Measurements from ENCODE around the gene HES4.

HES4 gene

DNA sequence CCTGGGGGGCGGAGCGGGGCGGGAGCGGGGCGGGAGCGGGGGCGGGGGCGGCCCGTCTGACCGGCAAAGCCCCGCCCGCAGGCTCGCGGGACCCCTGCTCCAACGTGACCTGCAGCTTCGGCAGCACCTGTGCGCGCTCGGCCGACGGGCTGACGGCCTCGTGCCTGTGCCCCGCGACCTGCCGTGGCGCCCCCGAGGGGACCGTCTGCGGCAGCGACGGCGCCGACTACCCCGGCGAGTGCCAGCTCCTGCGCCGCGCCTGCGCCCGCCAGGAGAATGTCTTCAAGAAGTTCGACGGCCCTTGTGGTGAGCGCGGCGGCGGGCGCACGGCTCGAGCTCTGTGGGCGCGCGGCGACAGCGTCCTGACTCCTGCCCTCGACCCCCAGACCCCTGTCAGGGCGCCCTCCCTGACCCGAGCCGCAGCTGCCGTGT is 41.2 kb upstream of the HES4 start:
- peaks cover 39% of the 10 kb centered on the region for H3K79me1 ChIP-seq (ENCODE audit: low read depth, low read length)
- peak overlapping the region; percentile 70 for H2AK5ac ChIP-seq (ENCODE audit: low read depth, low read length)
- peaks cover 53 to 67% of the 10 kb centered on the region in 2 donors for H3K36me3 ChIP-seq (replicated peaks in 1 of 2; ENCODE audit: control insufficient read depth in 2 of 2, insufficient read depth in 2 of 2, low read length in 2 of 2)
- no peaks in the 10 kb centered on the region for H3K27me3 ChIP-seq (ENCODE audit: control insufficient read depth in 3 of 3, insufficient read depth in 3 of 3, low read depth in 1 of 3, low read length in 3 of 3)
- no peak overlapping the region for H2BK5ac ChIP-seq (ENCODE audit: low read length)
- H2BK120ac ChIP-seq (ENCODE audit: low read depth, low read length), result no peak overlapping the region
- no peak overlapping the region for H3K4ac ChIP-seq (ENCODE audit: low read length)
- H3K4me2 ChIP-seq (ENCODE audit: insufficient read depth, low read length, poor library complexity, severe bottlenecking), result peak overlapping the region; percentile 57
- H2BK12ac ChIP-seq (ENCODE audit: low read length), result no peak overlapping the region
- no peak overlapping the region for H3K27ac ChIP-seq (replicated peaks; ENCODE audit: low read length)
- no peak for DNase-seq (ENCODE audit: low spot score)
- peak overlapping the region; percentile 89 for H3K14ac ChIP-seq (ENCODE audit: low read length)
- peak overlapping the region in 1 of 2 donors; percentile 62 for H3K4me3 ChIP-seq (ENCODE audit: low read length in 2 of 2)
- no CpG with 5 or more reads among the region's 60 CpGs for WGBS, 2 donors (ENCODE audit: extremely low coverage in 2 of 2, insufficient read length in 2 of 2, insufficient replicate concordance in 1 of 2)
- peak overlapping the region; percentile 93 for H3K23ac ChIP-seq (ENCODE audit: low read depth, low read length, poor library complexity)
- no peaks in the 10 kb centered on the region for H3K9me3 ChIP-seq (replicated peaks in 1 of 2; ENCODE audit: control insufficient read depth in 2 of 2, insufficient read depth in 1 of 2, low read depth in 1 of 2, low read length in 2 of 2)
- H3K4me1 ChIP-seq (ENCODE audit: control insufficient read depth in 2 of 2, insufficient read depth in 1 of 2, low read depth in 1 of 2, low read length in 2 of 2), result peaks cover 2 to 25% of the 10 kb centered on the region in 2 donors
- H4K8ac ChIP-seq (ENCODE audit: low read depth, low read length), result peak overlapping the region; percentile 17
- H2BK15ac ChIP-seq (ENCODE audit: low read length), result no peak overlapping the region
- peak overlapping the region; percentile 77 for H3K9ac ChIP-seq (ENCODE audit: low read depth, low read length, poor library complexity)
- H2AFZ ChIP-seq (ENCODE audit: low read length), result no peak overlapping the region
- H4K91ac ChIP-seq (ENCODE audit: low read depth, low read length, poor library complexity), result no peak overlapping the region
- H3K18ac ChIP-seq (ENCODE audit: low read length), result peak overlapping the region; percentile 64

GRCh38 chr1:1040004-1040991 is 40.4 kb upstream of the HES4 start:
- H3K23ac ChIP-seq (ENCODE audit: low read depth, low read length, poor library complexity), result peak overlapping the region; percentile 96
- WGBS, 2 donors (ENCODE audit: extremely low coverage in 2 of 2, insufficient read length in 2 of 2, insufficient replicate concordance in 1 of 2), result no CpG with 5 or more reads among the region's 99 CpGs

GRCh38 chr1:1039145-1039910 is 39.4 kb upstream of the HES4 start:
- H3K4me3 ChIP-seq (ENCODE audit: low read length in 2 of 2), result no peak overlapping the region
- no peak overlapping the region for H3K14ac ChIP-seq (ENCODE audit: low read length)
- H3K9ac ChIP-seq (ENCODE audit: low read depth, low read length, poor library complexity), result peak overlapping the region; percentile 44
- DNase-seq (ENCODE audit: low spot score), result no peak
- H3K4ac ChIP-seq (ENCODE audit: low read length), result no peak overlapping the region
- H3K18ac ChIP-seq (ENCODE audit: low read length), result peak overlapping the region; percentile 97
- no peak overlapping the region for H2BK120ac ChIP-seq (ENCODE audit: low read depth, low read length)
- H3K4me2 ChIP-seq (ENCODE audit: insufficient read depth, low read length, poor library complexity, severe bottlenecking), result no peak overlapping the region
- no peak overlapping the region for H2BK5ac ChIP-seq (ENCODE audit: low read length)
- no peak overlapping the region for H3K23ac ChIP-seq (ENCODE audit: low read depth, low read length, poor library complexity)
- H2AFZ ChIP-seq (ENCODE audit: low read length), result no peak overlapping the region
- H3K9me3 ChIP-seq (replicated peaks in 1 of 2; ENCODE audit: control insufficient read depth in 2 of 2, insufficient read depth in 1 of 2, low read depth in 1 of 2, low read length in 2 of 2), result no peaks in the 10 kb centered on the region
- peaks cover 0 to 2% (median 0%) of the 10 kb centered on the region in 3 experiments for H3K27me3 ChIP-seq (ENCODE audit: control insufficient read depth in 3 of 3, insufficient read depth in 3 of 3, low read depth in 1 of 3, low read length in 3 of 3)
- peaks cover 49% of the 10 kb centered on the region for H3K79me1 ChIP-seq (ENCODE audit: low read depth, low read length)
- H3K36me3 ChIP-seq (replicated peaks in 1 of 2; ENCODE audit: control insufficient read depth in 2 of 2, insufficient read depth in 2 of 2, low read length in 2 of 2), result peaks cover 44 to 64% of the 10 kb centered on the region in 2 donors
- peaks cover 2 to 30% of the 10 kb centered on the region in 2 donors for H3K4me1 ChIP-seq (ENCODE audit: control insufficient read depth in 2 of 2, insufficient read depth in 1 of 2, low read depth in 1 of 2, low read length in 2 of 2)
- no peak overlapping the region for H2BK12ac ChIP-seq (ENCODE audit: low read length)
- no peak overlapping the region for H4K8ac ChIP-seq (ENCODE audit: low read depth, low read length)
- H2AK5ac ChIP-seq (ENCODE audit: low read depth, low read length), result no peak overlapping the region
- H2BK15ac ChIP-seq (ENCODE audit: low read length), result no peak overlapping the region
- WGBS, 2 donors (ENCODE audit: extremely low coverage in 2 of 2, insufficient read length in 2 of 2, insufficient replicate concordance in 1 of 2), result no CpG with 5 or more reads among the region's 17 CpGs
- no peak overlapping the region for H4K91ac ChIP-seq (ENCODE audit: low read depth, low read length, poor library complexity)
- H3K27ac ChIP-seq (replicated peaks; ENCODE audit: low read length), result no peak overlapping the region

More at GRCh38 chr1:1040004-1040991, 40.4 kb upstream of the HES4 start:
- peak overlapping the region; percentile 96 for H3K4me2 ChIP-seq (ENCODE audit: insufficient read depth, low read length, poor library complexity, severe bottlenecking)
- no peak overlapping the region for H2AFZ ChIP-seq (ENCODE audit: low read length)
- peak overlapping the region; percentile 90 for H2AK5ac ChIP-seq (ENCODE audit: low read depth, low read length)
- H2BK5ac ChIP-seq (ENCODE audit: low read length), result no peak overlapping the region
- peak overlapping the region; percentile 71 for H3K14ac ChIP-seq (ENCODE audit: low read length)
- H3K79me1 ChIP-seq (ENCODE audit: low read depth, low read length), result peaks cover 45% of the 10 kb centered on the region
- DNase-seq (ENCODE audit: low spot score), result peak; percentile 84
- peak overlapping the region in 1 of 2 donors; percentile 73 for H3K4me3 ChIP-seq (ENCODE audit: low read length in 2 of 2)
- H2BK15ac ChIP-seq (ENCODE audit: low read length), result peak overlapping the region; percentile 58
- no peaks in the 10 kb centered on the region for H3K9me3 ChIP-seq (replicated peaks in 1 of 2; ENCODE audit: control insufficient read depth in 2 of 2, insufficient read depth in 1 of 2, low read depth in 1 of 2, low read length in 2 of 2)
- peak overlapping the region; percentile 93 for H3K4ac ChIP-seq (ENCODE audit: low read length)
- peak overlapping the region; percentile 97 for H3K18ac ChIP-seq (ENCODE audit: low read length)
- no peak overlapping the region for H4K8ac ChIP-seq (ENCODE audit: low read depth, low read length)
- no peak overlapping the region for H4K91ac ChIP-seq (ENCODE audit: low read depth, low read length, poor library complexity)
- H3K9ac ChIP-seq (ENCODE audit: low read depth, low read length, poor library complexity), result peak overlapping the region; percentile 94
- no peak overlapping the region for H3K27ac ChIP-seq (replicated peaks; ENCODE audit: low read length)
- H3K36me3 ChIP-seq (replicated peaks in 1 of 2; ENCODE audit: control insufficient read depth in 2 of 2, insufficient read depth in 2 of 2, low read length in 2 of 2), result peaks cover 50 to 67% of the 10 kb centered on the region in 2 donors
- no peak overlapping the region for H2BK12ac ChIP-seq (ENCODE audit: low read length)
- H2BK120ac ChIP-seq (ENCODE audit: low read depth, low read length), result peak overlapping the region; percentile 94
- H3K27me3 ChIP-seq (ENCODE audit: control insufficient read depth in 3 of 3, insufficient read depth in 3 of 3, low read depth in 1 of 3, low read length in 3 of 3), result no peaks in the 10 kb centered on the region
- peaks cover 2 to 25% of the 10 kb centered on the region in 2 donors for H3K4me1 ChIP-seq (ENCODE audit: control insufficient read depth in 2 of 2, insufficient read depth in 1 of 2, low read depth in 1 of 2, low read length in 2 of 2)

Measured in neuronal stem cell (in vitro differentiated cells).